Lower leg skin (tissue), 4 donors: ENCODE data around the gene ERMP1. TPM values are rescaled to one million over a fixed set of nuclear protein-coding genes. Genes with fewer than 3 reads are reported as not detected.
A peak's percentile ranks its signal among the peaks of the same experiment; 100 is the strongest.

Experiments
- DNase-seq, 2 donors: peaks; one replicate each; pipeline ENCODE4 v3.0.0-alpha.2; 2019; ENCODE audit warnings: low spot score in 2 of 2
- H3K4me3 ChIP-seq: fragments of 200-600 bp; sonication (generic); 2 replicates; pipeline ENCODE4 v1.5.1; 2017; ENCODE audit warnings: mild to moderate bottlenecking, low read depth; ENCODE audit not compliant: poor library complexity, severe bottlenecking
- CTCF ChIP-seq, 3 donors: fragments of 450-650 bp; IDR thresholded peaks; one replicate each; pipeline ENCODE4 v1.5.1; 2016; ENCODE audit warnings: antibody characterized with exemption in 3 of 3, mild to moderate bottlenecking in 3 of 3, moderate library complexity in 2 of 3
- POLR2A ChIP-seq, 2 donors: fragments of 450-650 bp; IDR thresholded peaks; one replicate each; pipeline ENCODE4 v1.6.1; 2016 to 2017; ENCODE audit warnings: antibody characterized with exemption in 2 of 2, mild to moderate bottlenecking in 1 of 2, moderate library complexity in 1 of 2
- WGBS, 2 donors: methylation state at CpG; one replicate each; pipeline ENCODE4 v1.1.5; 2018; 5-methylcytosine and 5-hydroxymethylcytosine counted together
- intact Hi-C: fragments of 100-400 bp; cut with DNase I; formaldehyde crosslinking; loops from one replicate; pipeline ENCODE4 v1.15.0; 2023; ENCODE audit warnings: low total_unique reads
- total RNA-seq, 4 donors: library from RNA; depleted of rRNA; stranded (reverse); fragments of >200 nt; gene quantifications; one replicate each; pipeline ENCODE4 v1.1.0, GENCODE V29; 2016

Gene ERMP1
- total RNA-seq, 4 donors from 2014 or later: 16.4 to 24.6 (median 21.7) TPM

GRCh38 chr9:5839572-5839902, 6.6 kb upstream of the ERMP1 start:
- no peak for TF ChIP-seq POLR2A (IDR thresholded peaks at IDR 0.05)
- TF ChIP-seq CTCF (IDR thresholded peaks at IDR 0.05): no peak
- WGBS, 2 donors: 86 to 88% methylated on average over 4 of the region's 4 CpGs
- intact Hi-C loops: no loop called here
- no peak for DNase-seq
- H3K4me3 ChIP-seq: no peak overlapping the region

- intact Hi-C loops: no loop called here
- DNase-seq: no peak
- TF ChIP-seq CTCF (IDR thresholded peaks at IDR 0.05): no peak
- TF ChIP-seq POLR2A (IDR thresholded peaks at IDR 0.05): no peak
- H3K4me3 ChIP-seq: no peak overlapping the region
- 56 to 57% methylated on average over 2 of the region's 2 CpGs for WGBS, 2 donors
Observed at GRCh38 chr9:5838884-5839571, 6.1 kb upstream of the ERMP1 start.

- intact Hi-C loops: no loop called here
- WGBS, 2 donors: 77 to 93% methylated on average over 1 of the region's 1 CpG
- no peak for TF ChIP-seq POLR2A (IDR thresholded peaks at IDR 0.05)
- no peak for TF ChIP-seq CTCF (IDR thresholded peaks at IDR 0.05)
- DNase-seq: no peak
- H3K4me3 ChIP-seq: no peak overlapping the region
Observed at GRCh38 chr9:5835808-5836207, 2.9 kb upstream of the ERMP1 start.

- TF ChIP-seq POLR2A (IDR thresholded peaks at IDR 0.05): no peak
- no peak for TF ChIP-seq CTCF (IDR thresholded peaks at IDR 0.05)
- H3K4me3 ChIP-seq: no peak overlapping the region
- WGBS, 2 donors: 71 to 86% methylated on average over 1 of the region's 1 CpG
- intact Hi-C loops: no loop called here
- no peak for DNase-seq
Observed at GRCh38 chr9:5834214-5834613, 1.3 kb upstream of the ERMP1 start.

- DNase-seq: no peak
- peak overlapping the region; percentile 69 for H3K4me3 ChIP-seq
- WGBS, 2 donors: 4 to 6% methylated on average over 9 of the region's 9 CpGs
- intact Hi-C loops: no loop called here
- TF ChIP-seq CTCF (IDR thresholded peaks at IDR 0.05) (no peak), POLR2A (IDR thresholded peaks at IDR 0.05) (no peak)
Observed at GRCh38 chr9:5832071-5832537, 813 bp downstream of the ERMP1 start.
